Activated naive CD8-positive, alpha-beta T cell treated with anti-CD3 and anti-CD28 coated beads, Interleukin-2, amount 50 U/mL, for 24 hours (primary cell): Measurements from ENCODE around the gene WWOX.

ENCODE experiments used
- ATAC-seq: fragments of 150-1000 bp; cut with Tn5 transposase; one replicate; pipeline ENCODE4 v1.10.0; 2021
- DNase-seq: peaks from one replicate; pipeline ENCODE4 v3.0.0; 2021
- H3K27ac Mint-ChIP-seq: one replicate; pipeline ENCODE4 v1.8.0; 2021; ENCODE audit warnings: mild to moderate bottlenecking, mixed read lengths
- H3K27me3 Mint-ChIP-seq: one replicate; pipeline ENCODE4 v1.8.0; 2021; ENCODE audit warnings: mixed read lengths
- H3K36me3 Mint-ChIP-seq: one replicate; pipeline ENCODE4 v1.8.0; 2021; ENCODE audit warnings: low read depth, mixed read lengths
- H3K4me1 Mint-ChIP-seq: one replicate; pipeline ENCODE4 v1.8.0; 2021; ENCODE audit warnings: mixed read lengths
- H3K4me3 Mint-ChIP-seq: one replicate; pipeline ENCODE4 v1.8.0; 2021; ENCODE audit warnings: mild to moderate bottlenecking, moderate library complexity, mixed read lengths
- H3K9me3 Mint-ChIP-seq: one replicate; pipeline ENCODE4 v1.8.0; 2021; ENCODE audit warnings: mixed read lengths

Gene WWOX

DNA sequence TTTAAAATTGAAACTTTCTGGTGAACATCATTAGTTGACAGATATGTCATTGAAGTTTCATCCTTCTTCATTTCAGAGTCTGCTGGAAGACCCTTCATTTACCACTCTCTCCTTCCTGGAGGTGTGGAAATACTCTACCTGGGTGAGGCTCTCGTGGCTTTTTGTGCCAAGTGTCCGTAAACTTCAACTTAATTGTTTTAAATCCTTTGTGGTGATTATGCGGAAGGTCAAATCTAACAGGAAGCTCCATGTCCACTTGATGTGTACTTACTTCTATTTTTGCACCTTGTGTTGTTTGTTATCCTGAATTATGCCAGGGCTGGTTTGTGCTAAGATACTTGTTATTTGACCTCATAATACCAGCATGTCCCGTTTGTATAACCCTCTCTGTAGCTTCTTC is 129.2 kb downstream of the WWOX start:
- H3K27me3 Mint-ChIP-seq, result no peaks in the 10 kb centered on the region
- no peaks in the 10 kb centered on the region for H3K4me1 Mint-ChIP-seq
- H3K27ac Mint-ChIP-seq, result no peak overlapping the region
- no peak for DNase-seq
- H3K9me3 Mint-ChIP-seq, result no peaks in the 10 kb centered on the region
- H3K4me3 Mint-ChIP-seq, result no peak overlapping the region
- H3K36me3 Mint-ChIP-seq, result no peaks in the 10 kb centered on the region
- ATAC-seq, result no peak

DNA sequence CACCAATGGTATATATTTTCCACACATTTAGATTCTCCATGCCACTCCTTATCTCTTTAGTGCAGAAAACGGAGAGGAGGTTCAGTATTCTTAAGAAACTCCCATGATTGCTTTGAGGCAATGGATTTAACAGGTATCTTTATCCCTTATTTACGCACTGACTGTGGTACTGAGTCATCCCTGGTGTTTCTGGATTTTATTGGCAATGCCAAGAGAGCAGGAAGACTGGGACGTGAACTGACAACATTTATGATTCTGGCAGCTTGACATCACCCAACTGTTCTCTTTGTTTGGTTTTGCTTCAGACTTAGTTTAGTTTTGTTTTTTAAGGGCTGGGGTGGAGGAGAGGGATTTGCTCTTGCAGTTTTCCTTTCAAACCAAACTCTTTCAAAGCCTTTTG is 131.4 kb downstream of the WWOX start:
- ATAC-seq (no peak), DNase-seq (no peak)
- no peaks in the 10 kb centered on the region for H3K36me3 Mint-ChIP-seq
- no peaks in the 10 kb centered on the region for H3K9me3 Mint-ChIP-seq
- no peak overlapping the region for H3K4me3 Mint-ChIP-seq
- peaks cover 2% of the 10 kb centered on the region for H3K4me1 Mint-ChIP-seq
- no peak overlapping the region for H3K27ac Mint-ChIP-seq
- no peaks in the 10 kb centered on the region for H3K27me3 Mint-ChIP-seq

GRCh38 chr16:78235168-78235800 is 135.8 kb downstream of the WWOX start:
- no peaks in the 10 kb centered on the region for H3K27me3 Mint-ChIP-seq
- peak; percentile 72 for DNase-seq
- peaks cover 2% of the 10 kb centered on the region for H3K36me3 Mint-ChIP-seq
- H3K4me3 Mint-ChIP-seq, result no peak overlapping the region
- H3K27ac Mint-ChIP-seq, result no peak overlapping the region
- peaks cover 2% of the 10 kb centered on the region for H3K4me1 Mint-ChIP-seq
- ATAC-seq, result peak; percentile 90
- no peaks in the 10 kb centered on the region for H3K9me3 Mint-ChIP-seq

GRCh38 chr16:78235876-78236275 is 136.4 kb downstream of the WWOX start:
- ATAC-seq (no peak), DNase-seq (no peak)
- no peak overlapping the region for H3K4me3 Mint-ChIP-seq
- H3K36me3 Mint-ChIP-seq, result peaks cover 2% of the 10 kb centered on the region
- H3K9me3 Mint-ChIP-seq, result no peaks in the 10 kb centered on the region
- peaks cover 2% of the 10 kb centered on the region for H3K4me1 Mint-ChIP-seq
- no peaks in the 10 kb centered on the region for H3K27me3 Mint-ChIP-seq
- no peak overlapping the region for H3K27ac Mint-ChIP-seq

DNA sequence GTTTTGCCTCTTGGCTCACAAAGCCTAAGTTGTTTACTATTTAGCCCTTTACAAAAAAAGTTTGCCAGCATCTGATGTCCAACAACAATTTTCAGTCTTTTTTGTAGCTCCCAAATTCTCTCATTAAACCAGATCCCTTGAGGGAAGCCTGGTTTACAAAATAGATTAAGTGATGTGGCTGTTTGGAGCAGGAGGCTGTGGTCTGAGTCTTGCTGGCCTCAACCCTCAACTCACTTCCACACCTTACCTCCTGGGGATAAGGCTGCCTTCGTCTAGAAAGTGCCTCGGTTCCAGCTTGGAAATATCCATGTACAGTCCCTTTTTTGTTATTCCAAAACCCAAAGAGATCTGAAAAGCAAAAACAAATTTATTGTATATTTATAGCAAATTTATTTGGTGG is 138.4 kb downstream of the WWOX start:
- H3K4me1 Mint-ChIP-seq, result peaks cover 2% of the 10 kb centered on the region
- DNase-seq, result no peak
- no peak for ATAC-seq
- no peak overlapping the region for H3K4me3 Mint-ChIP-seq
- H3K27ac Mint-ChIP-seq, result no peak overlapping the region
- H3K36me3 Mint-ChIP-seq, result peaks cover 2% of the 10 kb centered on the region
- no peaks in the 10 kb centered on the region for H3K9me3 Mint-ChIP-seq
- H3K27me3 Mint-ChIP-seq, result no peaks in the 10 kb centered on the region

DNA sequence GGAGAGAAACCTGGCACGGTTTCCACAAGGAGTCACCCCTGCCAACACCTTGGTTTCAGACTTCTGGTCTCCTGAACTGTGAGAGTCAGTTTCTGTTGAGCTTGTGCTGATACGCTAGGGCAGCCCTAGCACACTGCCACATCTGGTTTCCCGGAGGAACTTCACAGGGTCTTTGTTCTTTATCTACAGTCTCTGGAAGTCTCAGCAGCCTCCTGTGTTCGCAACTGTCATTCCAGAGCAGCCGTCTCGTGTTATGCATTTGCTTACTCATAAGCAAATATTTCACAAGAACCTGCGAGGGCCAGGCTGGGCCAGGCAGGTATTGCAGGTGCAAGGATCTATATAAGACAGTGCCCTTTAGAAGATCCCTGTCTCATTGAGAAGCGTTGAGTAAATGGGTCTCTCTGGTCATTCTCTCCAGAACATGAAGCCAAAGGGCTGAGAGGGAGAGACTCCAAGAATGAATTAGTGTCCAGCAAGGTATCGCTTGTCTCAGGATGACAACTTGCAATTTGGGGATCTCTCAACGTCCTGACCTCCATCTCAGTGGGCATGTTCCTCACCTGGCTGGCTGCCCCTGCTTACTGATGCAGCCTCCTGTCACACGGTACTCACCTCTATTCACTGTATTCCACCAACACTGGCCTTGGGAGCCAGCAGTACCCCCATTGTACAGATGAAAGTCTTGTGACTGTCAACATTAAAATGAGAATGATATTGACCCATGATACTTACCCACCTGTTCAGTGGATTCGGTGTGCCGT is 141.2 kb downstream of the WWOX start:
- H3K9me3 Mint-ChIP-seq, result no peaks in the 10 kb centered on the region
- no peaks in the 10 kb centered on the region for H3K27me3 Mint-ChIP-seq
- ATAC-seq (no peak), DNase-seq (no peak)
- H3K36me3 Mint-ChIP-seq, result peaks cover 2% of the 10 kb centered on the region
- H3K4me1 Mint-ChIP-seq, result no peaks in the 10 kb centered on the region
- H3K4me3 Mint-ChIP-seq, result no peak overlapping the region
- no peak overlapping the region for H3K27ac Mint-ChIP-seq

DNA sequence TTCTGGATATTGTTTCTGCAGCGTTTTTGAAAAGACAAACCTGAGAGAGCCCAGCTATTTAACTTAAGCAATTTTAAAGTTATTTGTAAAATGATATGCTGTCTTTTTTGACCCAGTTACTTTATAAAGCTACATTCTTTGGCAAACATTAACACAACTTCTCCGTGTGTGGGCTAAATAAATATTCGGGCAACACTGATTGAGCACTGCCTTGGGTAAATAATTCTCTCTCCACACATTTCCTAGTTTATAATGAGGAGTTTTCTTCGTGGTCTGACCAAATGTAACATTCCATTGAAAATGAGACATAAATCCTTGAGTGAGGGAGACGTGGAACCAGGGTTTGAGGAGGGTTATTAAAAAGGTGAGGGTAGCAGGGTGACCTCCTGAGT is 142.8 kb downstream of the WWOX start:
- Mint-ChIP-seq H3K4me1 (no peaks in the 10 kb centered on the region), H3K27me3 (no peaks in the 10 kb centered on the region), H3K4me3 (no peak overlapping the region), H3K27ac (no peak overlapping the region), H3K9me3 (no peaks in the 10 kb centered on the region), H3K36me3 (peaks cover 2% of the 10 kb centered on the region)
- DNase-seq (no peak), ATAC-seq (no peak)

- Mint-ChIP-seq H3K4me3 (no peak overlapping the region), H3K4me1 (no peaks in the 10 kb centered on the region), H3K36me3 (no peaks in the 10 kb centered on the region), H3K27me3 (no peaks in the 10 kb centered on the region), H3K27ac (no peak overlapping the region), H3K9me3 (no peaks in the 10 kb centered on the region)
- no peak for DNase-seq
- ATAC-seq, result no peak
Measured at GRCh38 chr16:78244131-78244895, 144.9 kb downstream of the WWOX start.

GRCh38 chr16:78246559-78246958 is 147.1 kb downstream of the WWOX start:
- Mint-ChIP-seq H3K27me3 (no peaks in the 10 kb centered on the region), H3K27ac (no peak overlapping the region), H3K9me3 (no peaks in the 10 kb centered on the region), H3K4me3 (no peak overlapping the region), H3K4me1 (no peaks in the 10 kb centered on the region), H3K36me3 (no peaks in the 10 kb centered on the region)
- DNase-seq, result no peak
- no peak for ATAC-seq

DNA sequence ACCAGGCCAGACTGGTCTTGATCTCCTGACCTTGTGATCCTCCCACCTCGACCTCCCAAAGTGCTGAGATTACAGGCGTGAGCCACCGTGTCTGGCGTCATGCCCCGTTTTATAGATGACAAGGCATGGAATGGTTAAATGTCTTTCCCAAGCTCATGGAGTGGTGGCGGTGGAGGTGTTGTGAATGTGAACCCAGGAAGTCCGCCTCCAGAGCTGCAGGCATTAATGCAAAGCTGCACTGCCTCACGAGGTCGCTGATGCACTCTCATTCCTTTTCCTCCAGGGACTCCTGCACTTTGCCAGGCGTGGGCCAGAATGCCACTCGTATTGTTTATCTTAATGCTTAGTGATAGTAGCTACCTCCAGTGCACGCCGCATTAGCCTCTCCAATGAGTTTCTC is 149.6 kb downstream of the WWOX start:
- H3K27me3 Mint-ChIP-seq, result no peaks in the 10 kb centered on the region
- H3K27ac Mint-ChIP-seq, result no peak overlapping the region
- H3K4me1 Mint-ChIP-seq, result no peaks in the 10 kb centered on the region
- no peak for DNase-seq
- no peaks in the 10 kb centered on the region for H3K36me3 Mint-ChIP-seq
- no peak overlapping the region for H3K4me3 Mint-ChIP-seq
- ATAC-seq, result no peak
- H3K9me3 Mint-ChIP-seq, result no peaks in the 10 kb centered on the region

GRCh38 chr16:78249832-78250231 is 150.4 kb downstream of the WWOX start:
- Mint-ChIP-seq H3K27ac (no peak overlapping the region), H3K4me1 (no peaks in the 10 kb centered on the region), H3K27me3 (no peaks in the 10 kb centered on the region), H3K4me3 (no peak overlapping the region), H3K9me3 (no peaks in the 10 kb centered on the region), H3K36me3 (no peaks in the 10 kb centered on the region)
- DNase-seq, result no peak
- ATAC-seq, result no peak

DNA sequence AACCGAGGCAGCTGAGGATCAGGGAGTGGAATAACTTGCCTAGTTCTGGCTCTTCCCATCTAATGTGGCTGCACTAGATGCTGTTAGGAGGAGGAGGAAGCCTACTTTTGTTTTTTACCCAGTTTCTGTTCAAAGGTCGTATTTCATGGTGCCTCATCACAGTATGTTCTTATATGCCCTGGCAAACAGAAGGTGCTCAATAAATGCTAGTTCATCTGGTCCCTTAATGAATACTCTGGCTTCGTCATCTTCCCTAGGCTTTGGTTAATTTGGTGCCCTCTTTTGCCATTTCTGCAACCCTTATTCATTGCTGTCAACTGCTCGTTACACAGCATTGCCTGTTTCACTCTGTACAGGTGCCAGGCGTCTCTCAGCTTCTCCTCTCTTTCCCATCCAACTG is 151.7 kb downstream of the WWOX start:
- no peak for DNase-seq
- Mint-ChIP-seq H3K9me3 (no peaks in the 10 kb centered on the region), H3K4me3 (no peak overlapping the region), H3K27me3 (no peaks in the 10 kb centered on the region), H3K4me1 (no peaks in the 10 kb centered on the region), H3K36me3 (no peaks in the 10 kb centered on the region), H3K27ac (no peak overlapping the region)
- ATAC-seq, result no peak

GRCh38 chr16:78252757-78253156 is 153.3 kb downstream of the WWOX start:
- H3K9me3 Mint-ChIP-seq, result no peaks in the 10 kb centered on the region
- DNase-seq (no peak), ATAC-seq (no peak)
- no peak overlapping the region for H3K4me3 Mint-ChIP-seq
- no peaks in the 10 kb centered on the region for H3K36me3 Mint-ChIP-seq
- H3K27ac Mint-ChIP-seq, result no peak overlapping the region
- H3K4me1 Mint-ChIP-seq, result no peaks in the 10 kb centered on the region
- H3K27me3 Mint-ChIP-seq, result no peaks in the 10 kb centered on the region

DNA sequence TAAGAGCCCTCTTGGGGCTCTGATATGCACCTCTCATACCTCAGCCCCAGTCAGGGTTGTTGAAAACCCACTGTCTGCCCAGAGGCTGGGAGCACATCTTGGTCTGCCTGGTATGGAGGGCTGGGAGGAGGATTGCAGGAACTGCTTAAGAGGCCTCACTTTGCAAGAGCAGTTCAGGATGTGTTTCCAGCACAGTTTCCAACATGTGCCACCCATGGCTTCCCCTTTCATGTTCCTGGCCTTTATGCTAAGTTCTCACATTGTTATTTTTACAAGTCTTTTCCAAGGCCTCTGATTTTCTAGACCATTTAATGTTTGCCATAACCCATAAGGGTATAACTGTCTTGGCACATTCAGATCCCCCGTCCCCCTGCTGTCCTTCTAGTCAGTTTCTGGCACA is 155.4 kb downstream of the WWOX start:
- H3K27ac Mint-ChIP-seq, result no peak overlapping the region
- H3K9me3 Mint-ChIP-seq, result no peaks in the 10 kb centered on the region
- no peaks in the 10 kb centered on the region for H3K4me1 Mint-ChIP-seq
- no peaks in the 10 kb centered on the region for H3K36me3 Mint-ChIP-seq
- no peak for ATAC-seq
- H3K27me3 Mint-ChIP-seq, result no peaks in the 10 kb centered on the region
- no peak for DNase-seq
- no peak overlapping the region for H3K4me3 Mint-ChIP-seq

- H3K36me3 Mint-ChIP-seq, result no peaks in the 10 kb centered on the region
- no peak overlapping the region for H3K27ac Mint-ChIP-seq
- H3K4me3 Mint-ChIP-seq, result no peak overlapping the region
- no peaks in the 10 kb centered on the region for H3K4me1 Mint-ChIP-seq
- H3K9me3 Mint-ChIP-seq, result no peaks in the 10 kb centered on the region
- no peak for DNase-seq
- H3K27me3 Mint-ChIP-seq, result no peaks in the 10 kb centered on the region
- ATAC-seq, result no peak
Measured at GRCh38 chr16:78256686-78257375, 157.4 kb downstream of the WWOX start.
